GM18867 (cell line): ENCODE measurements around the gene TREML4.

Experiments used
- ATAC-seq: cut with Tn5 transposase; IDR thresholded peaks from one replicate; pipeline ENCODE4 v1.9.1; 2021; ENCODE audit warnings: mild to moderate bottlenecking, moderate library complexity; ENCODE audit not compliant: unreplicated experiment

The TREML4 gene

DNA sequence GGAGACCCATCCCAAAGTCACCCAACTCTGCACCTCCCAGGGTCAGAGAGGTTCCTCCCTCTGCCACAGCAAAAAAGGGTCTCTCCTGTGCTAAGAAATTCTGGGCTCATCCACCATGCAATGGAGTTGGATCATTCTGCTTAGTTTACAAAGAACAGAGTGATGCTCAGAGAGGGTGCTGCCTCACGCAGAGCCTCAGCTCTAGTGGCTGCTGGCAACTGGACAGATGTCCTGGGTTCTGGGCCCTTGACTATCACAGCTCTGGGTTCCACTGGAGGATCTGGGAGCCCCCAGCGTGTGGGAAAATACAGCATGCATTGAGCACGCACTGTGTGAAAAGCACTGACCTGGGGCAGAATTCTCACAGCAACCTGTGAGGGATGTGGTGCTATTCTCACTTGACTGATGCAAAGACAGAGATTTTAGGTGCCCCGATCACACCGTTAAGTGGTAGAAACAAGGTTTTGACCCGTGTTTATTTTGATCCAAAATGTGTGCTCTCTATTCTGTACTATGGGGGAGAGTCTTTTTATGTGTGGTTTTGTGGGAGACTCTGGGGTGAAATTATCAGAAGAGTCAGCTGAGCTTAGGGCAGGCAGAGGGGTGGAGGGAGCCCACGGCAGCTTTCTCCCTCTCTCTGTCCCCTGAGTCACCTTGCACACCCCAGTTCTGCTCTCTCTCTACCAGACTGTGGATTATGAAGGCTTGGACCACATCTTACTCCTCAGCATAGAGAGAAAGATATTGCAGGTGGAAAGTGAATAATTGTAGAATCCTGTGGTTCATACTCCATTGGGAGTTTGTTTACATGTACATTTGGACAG lies 19.9 kb downstream of the TREML4 start:
- no peak for ATAC-seq

DNA sequence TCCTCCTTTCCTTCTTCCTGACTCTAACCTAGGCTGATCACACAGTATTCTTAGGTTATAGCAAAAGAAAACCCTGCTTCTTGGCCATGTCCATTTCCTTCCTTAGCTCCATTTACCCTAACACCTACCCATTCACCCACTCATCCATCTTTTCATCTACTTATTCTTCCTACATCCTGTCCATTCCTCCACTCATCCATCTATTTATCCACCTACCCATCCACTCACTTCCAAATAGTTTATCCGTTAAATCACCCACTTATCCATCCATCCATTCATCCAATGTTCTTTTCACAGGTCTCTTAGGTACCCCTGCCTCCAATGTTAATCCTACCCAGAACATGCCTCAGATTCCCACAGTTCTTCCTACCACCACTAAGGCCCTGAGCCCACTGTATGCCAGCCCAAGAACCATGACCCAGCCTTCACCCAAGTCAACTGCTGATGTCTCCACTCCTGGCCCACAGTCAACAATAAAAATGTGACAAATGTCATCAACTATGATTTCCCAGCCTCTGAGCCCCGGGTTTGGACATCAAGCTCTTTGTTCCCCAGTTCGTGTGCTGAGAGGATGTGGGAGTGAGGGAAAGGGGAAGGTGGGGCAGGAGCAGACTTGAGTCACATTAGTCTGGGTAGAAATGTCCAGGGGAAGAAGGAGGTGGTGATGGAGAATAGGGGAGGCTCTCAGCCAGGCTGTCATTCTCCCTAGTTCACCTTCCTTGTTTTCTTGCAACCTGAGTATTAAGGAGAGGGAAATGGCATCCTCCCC lies 24.4 kb downstream of the TREML4 start:
- no peak for ATAC-seq

GRCh38 chr6:41255110-41255509 lies 27.0 kb downstream of the TREML4 start:
- ATAC-seq, result no peak

DNA sequence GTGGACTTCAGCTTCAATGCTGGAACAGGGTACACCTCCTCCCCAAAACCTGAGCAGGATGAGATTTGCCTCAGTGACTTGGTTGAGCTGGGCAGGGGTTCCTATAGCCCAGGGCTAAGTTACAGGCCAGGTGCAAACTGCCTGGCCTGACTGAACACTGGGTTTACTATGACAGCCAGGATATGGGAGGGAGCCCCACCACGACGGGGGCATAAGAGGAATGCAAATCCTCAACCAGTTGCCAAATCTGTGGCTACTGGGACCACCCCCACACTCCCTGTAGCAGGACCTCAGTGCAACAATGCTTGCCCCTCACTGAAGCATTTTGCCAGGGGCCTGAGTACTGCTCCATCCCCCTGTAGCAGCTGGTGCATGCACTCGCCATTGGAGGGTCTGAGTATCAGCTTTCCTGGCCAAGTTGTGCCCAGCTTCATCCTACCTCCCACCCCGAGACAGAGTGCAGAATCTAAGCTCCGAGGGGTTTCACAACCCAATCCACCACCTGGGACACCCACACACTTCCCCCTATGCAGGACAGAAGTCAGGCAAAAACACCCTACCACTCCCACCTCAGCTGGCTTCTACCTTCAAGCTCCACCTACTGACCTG lies 27.6 kb downstream of the TREML4 start:
- peak; percentile 28 for ATAC-seq

DNA sequence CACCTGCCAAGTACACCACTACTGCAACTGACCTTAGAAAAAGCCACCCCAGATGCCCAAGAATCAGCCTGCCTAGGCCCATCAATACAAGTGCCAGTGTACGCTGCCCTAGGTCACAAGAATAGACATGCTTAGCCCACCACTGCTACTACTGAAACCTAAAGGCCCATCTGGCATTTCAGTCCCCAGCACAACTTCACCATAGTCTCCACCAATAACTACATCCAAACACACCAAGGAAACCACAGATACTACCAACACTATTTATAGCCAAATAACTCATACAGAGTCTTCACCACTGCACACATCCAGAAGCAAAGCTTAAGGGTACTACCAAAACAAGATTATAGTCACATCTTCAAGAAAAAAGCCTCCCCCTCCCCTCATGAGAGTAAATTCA lies 28.2 kb downstream of the TREML4 start:
- peak; percentile 81 for ATAC-seq

GRCh38 chr6:41257369-41258195 lies 29.4 kb downstream of the TREML4 start:
- no peak for ATAC-seq

DNA sequence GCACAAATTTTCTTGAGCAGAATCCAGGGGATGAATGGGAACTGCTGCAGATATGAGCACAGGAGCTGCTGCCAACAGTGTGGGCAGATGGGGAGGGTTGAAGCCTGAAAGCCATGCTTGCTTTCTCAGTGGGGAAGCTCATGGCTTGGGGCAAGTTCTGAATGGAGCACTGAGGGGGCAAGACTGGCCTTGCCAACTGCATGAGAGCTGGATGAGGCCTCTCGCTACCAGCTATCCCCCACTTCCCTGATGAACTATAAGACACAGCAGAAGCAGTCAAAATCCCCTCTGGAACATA lies 30.0 kb downstream of the TREML4 start:
- no peak for ATAC-seq

GRCh38 chr6:41262401-41262800 lies 34.3 kb downstream of the TREML4 start:
- no peak for ATAC-seq

DNA sequence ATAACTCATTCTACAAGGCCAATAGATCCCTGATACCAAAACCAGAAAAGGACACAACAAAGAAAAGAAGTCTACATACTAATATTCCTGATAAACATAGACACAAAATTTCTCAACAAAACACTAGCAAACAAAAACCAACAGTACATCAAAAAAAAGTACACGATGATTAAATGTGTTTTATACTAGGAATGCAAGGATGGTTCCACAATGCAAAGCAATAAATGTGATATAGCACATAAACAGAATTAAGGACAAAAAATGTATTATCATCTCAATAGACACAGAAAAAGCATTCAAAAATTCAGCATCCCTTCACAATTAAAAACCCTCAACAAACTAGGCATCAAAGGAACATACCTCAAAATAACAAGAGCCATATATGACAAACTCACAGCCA lies 35.1 kb downstream of the TREML4 start:
- ATAC-seq, result no peak

DNA sequence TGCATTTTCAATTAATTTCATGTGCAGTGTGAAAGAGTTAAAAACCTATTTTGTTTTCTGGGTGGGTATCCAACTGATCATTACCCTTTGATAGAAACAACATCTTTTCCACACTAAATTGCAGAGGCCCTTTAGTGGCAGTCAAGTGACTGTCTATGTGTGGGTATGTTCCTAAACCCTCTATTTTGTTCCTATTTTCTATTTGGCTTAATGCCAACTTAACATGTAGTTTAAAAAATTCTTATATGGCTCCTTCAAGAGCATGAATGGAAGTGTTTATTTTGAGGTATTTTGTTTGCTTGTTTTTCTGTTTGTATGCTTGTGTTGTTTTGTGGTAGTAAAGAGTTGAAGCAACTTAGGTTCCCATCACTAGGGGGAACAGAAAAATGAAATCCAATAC lies 38.4 kb downstream of the TREML4 start:
- ATAC-seq, result no peak

GRCh38 chr6:41268478-41268877 lies 40.3 kb downstream of the TREML4 start:
- no peak for ATAC-seq

DNA sequence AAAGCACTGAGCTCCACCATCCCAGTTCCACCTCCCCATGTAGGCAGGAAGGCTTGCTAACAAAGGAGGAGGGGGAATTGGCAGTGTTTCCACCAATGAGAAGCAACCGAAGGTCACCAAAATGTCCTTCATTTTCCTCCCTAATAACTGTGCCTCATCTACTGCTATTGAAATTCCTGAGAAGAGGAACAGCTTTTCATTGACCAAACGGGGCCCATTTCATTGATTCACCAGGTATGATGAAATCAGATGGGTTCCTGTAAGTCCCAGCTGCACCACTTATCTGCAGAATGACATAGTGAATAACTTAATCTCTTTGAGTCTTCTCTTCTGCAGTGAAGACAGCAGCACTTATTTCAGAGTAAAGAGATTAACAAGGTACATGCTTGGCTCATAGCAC lies 41.0 kb downstream of the TREML4 start:
- ATAC-seq, result no peak

- ATAC-seq, result no peak
Measured at GRCh38 chr6:41269716-41270115, 41.6 kb downstream of the TREML4 start.

DNA sequence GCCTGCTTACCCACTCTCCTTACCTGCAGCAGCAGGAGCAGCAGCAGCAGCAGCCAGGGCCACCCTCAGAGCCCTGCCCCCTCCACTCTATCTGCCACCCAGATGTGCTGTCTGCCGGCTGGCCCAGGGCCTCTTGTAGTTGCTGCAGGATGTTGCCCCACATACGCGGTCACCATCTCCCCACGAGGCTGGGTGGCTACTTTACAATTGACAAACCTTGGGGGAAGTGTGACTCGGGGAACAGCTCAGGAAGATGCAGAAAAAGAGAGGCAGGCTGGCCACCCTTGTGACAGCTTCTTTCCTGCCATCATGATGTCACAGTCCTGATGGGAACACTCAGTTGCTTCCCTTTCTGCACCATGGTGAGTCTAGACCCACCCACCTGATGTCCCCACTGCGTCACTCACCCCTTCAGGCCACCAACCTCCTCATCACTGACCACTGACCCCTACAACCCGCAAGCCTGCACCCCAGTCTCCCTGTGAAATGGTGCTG lies 43.8 kb downstream of the TREML4 start:
- ATAC-seq, result no peak

GRCh38 chr6:41272591-41273240 lies 44.6 kb downstream of the TREML4 start:
- ATAC-seq, result no peak

- no peak for ATAC-seq
Measured at GRCh38 chr6:41273714-41274113, 45.6 kb downstream of the TREML4 start.

- ATAC-seq, result no peak
Measured at GRCh38 chr6:41274256-41274655, 46.1 kb downstream of the TREML4 start.

DNA sequence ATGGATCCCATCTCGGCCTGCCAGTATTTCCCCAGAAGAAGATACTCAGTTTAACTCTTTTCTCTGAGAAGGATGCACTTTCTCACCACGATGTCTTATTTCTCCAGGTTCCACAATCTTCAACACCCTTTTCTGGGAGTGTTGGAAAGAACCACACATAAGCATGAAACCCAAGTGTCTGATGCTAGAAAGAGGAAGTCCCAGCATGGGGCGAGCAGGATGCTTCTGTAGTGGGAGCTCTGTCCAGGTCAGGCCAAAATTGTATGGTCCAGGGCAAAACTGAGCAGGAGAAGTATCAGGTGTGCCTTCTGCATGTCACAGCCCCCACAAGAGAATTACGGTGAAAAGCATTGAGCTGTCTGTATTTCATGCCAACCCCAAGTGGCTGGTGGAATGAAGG lies 47.3 kb downstream of the TREML4 start:
- no peak for ATAC-seq

DNA sequence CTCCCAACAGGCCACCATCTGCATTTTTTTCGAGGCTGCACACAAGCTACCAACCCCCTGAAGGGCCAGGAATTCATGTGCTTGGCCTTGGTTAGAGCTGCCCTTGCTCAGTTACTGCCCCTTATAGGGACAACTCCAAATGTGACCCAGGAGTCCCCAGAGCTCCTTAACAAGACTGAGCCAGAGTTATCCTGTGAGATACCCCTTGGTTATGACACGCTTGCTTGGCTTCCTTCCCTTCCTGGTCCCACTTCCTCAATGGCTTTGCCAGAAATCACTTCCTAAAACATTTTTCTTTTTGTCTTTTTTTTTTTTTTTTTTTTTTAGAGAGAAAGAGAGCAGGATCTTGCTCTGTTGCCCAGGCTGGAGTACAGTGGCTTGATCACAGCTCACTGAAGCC lies 49.5 kb downstream of the TREML4 start:
- ATAC-seq, result no peak

DNA sequence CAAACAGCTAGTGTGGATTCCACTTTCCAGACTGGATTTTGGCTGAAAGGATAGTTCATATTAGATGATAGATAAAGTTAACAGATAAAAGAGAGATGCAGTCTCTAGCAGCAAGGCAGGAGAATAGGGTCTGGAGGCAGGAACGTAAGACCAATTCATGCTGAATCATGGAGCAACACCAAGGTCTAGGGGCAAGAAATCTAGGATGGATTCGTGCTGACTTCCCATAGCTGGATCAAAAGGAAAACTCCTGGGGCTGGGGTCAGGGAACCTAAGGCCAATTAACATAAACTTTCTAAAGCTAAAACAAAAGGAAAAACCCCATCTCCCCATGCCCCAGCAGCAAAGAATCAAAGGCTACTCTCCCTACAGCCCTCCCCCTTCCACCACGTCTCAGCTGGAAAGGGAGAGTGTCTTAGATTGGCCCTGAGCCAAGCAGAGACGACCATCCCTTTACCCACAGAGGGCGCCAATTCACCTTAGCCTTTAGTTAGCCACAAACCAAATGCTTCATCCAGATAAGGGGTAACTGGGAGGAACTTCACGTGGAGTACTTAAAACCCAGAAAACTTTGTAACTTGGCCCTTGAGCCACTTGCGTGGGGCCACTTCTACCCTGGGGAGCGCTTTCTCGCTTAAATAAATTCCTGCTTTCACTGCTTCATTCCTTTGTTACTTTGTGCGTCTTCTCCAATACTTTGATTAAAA lies 50.7 kb downstream of the TREML4 start:
- no peak for ATAC-seq
